Endodermal cell (in vitro differentiated cells): ENCODE measurements around the gene DHODH. TPM values are rescaled to one million over a fixed set of nuclear protein-coding genes. Genes with fewer than 3 reads are reported as not detected.
A peak's percentile ranks its signal among the peaks of the same experiment; 100 is the strongest.
"Not testable (repeated sequence)": the region's sequence is repeated elsewhere in the genome, so short reads cannot be mapped to it uniquely, and the experiment has no call there.

Source experiments
- DNase-seq: peaks from one replicate; pipeline ENCODE4 v3.0.0-alpha.2; 2017
- H3K27ac ChIP-seq: 2 replicates; pipeline ENCODE4 v1.5.1; 2013; ENCODE audit warnings: mild to moderate bottlenecking, low read depth, low read length, moderate library complexity
- H3K27me3 ChIP-seq: 2 replicates; pipeline ENCODE4 v1.6.1; 2013; ENCODE audit warnings: mild to moderate bottlenecking, low read length, moderate library complexity; ENCODE audit not compliant: insufficient read depth, control insufficient read depth, poor library complexity, severe bottlenecking
- H3K36me3 ChIP-seq: 2 replicates; pipeline ENCODE4 v1.7.0; 2013; ENCODE audit warnings: mild to moderate bottlenecking, low read length, moderate library complexity; ENCODE audit not compliant: control insufficient read depth, insufficient read depth
- H3K4me1 ChIP-seq: one replicate; pipeline ENCODE4 v1.7.0; 2013; ENCODE audit warnings: low read length; ENCODE audit not compliant: control insufficient read depth, insufficient read depth
- H3K4me3 ChIP-seq: 2 replicates; pipeline ENCODE4 v1.5.1; 2013; ENCODE audit warnings: mild to moderate bottlenecking, low read length, moderate library complexity
- H3K9ac ChIP-seq: 2 replicates; pipeline ENCODE4 v1.6.1; 2013; ENCODE audit warnings: mild to moderate bottlenecking, low read length, moderate library complexity; ENCODE audit not compliant: poor library complexity, severe bottlenecking; ENCODE audit errors: extremely low read depth
- H3K9me3 ChIP-seq: 2 replicates; pipeline ENCODE4 v1.6.1; 2013; ENCODE audit warnings: mild to moderate bottlenecking, low read length, moderate library complexity; ENCODE audit not compliant: control insufficient read depth
- H3K27ac Mint-ChIP-seq: 2 replicates; pipeline ENCODE4 v1.8.0; 2020; ENCODE audit warnings: mixed read lengths
- H3K27me3 Mint-ChIP-seq: 2 replicates; pipeline ENCODE4 v1.8.0; 2021; ENCODE audit warnings: mild to moderate bottlenecking, mixed read lengths; ENCODE audit not compliant: insufficient read depth
- H3K36me3 Mint-ChIP-seq: 2 replicates; pipeline ENCODE4 v1.8.0; 2020; ENCODE audit warnings: low read depth, mixed read lengths
- H3K4me1 Mint-ChIP-seq: 2 replicates; pipeline ENCODE4 v1.8.0; 2020; ENCODE audit warnings: mixed read lengths
- H3K4me3 Mint-ChIP-seq: 2 replicates; pipeline ENCODE4 v1.8.0; 2020; ENCODE audit warnings: mild to moderate bottlenecking, moderate library complexity, mixed read lengths
- H3K9me3 Mint-ChIP-seq: 2 replicates; pipeline ENCODE4 v1.8.0; 2020; ENCODE audit warnings: mild to moderate bottlenecking, mixed read lengths
- WGBS, 2 experiments: methylation state at CpG; one replicate each; pipeline versions ENCODE4 v1.1.5 to v1.1.7; 2013; ENCODE audit warnings: missing lambda C conversion rate in 2 of 2, mixed read lengths in 1 of 2; ENCODE audit not compliant: insufficient coverage in 1 of 2, insufficient read length in 1 of 2; 5-methylcytosine and 5-hydroxymethylcytosine counted together
- total RNA-seq, 2 donors: library from RNA; stranded (reverse); fragmentation: NEBNext Ultra II Directional in 1 of 2; extraction: Animal tissue kit (Norgen Biotek cat#: 25700) in 1 of 2; gene quantifications; 2 replicates in 1 of 2; 3 replicates in 1 of 2; pipeline ENCODE4 v1.2.1, GENCODE V29; 2021
- TF ChIP-seq, protein P1 (sequence below): fragments of 200-600 bp; sonication (generic); conservative IDR thresholded peaks from 2 replicates; pipeline ENCODE4 v1.5.0; 2021; ENCODE audit warnings: antibody characterized with exemption, mild to moderate bottlenecking

DHODH gene
- total RNA-seq, 2 donors from 2014 or later, result 15.5 to 17.4 TPM

GRCh38 chr16:72002619-72003018, 5.9 kb upstream of the DHODH start:
- DNase-seq, result no peak

DNA sequence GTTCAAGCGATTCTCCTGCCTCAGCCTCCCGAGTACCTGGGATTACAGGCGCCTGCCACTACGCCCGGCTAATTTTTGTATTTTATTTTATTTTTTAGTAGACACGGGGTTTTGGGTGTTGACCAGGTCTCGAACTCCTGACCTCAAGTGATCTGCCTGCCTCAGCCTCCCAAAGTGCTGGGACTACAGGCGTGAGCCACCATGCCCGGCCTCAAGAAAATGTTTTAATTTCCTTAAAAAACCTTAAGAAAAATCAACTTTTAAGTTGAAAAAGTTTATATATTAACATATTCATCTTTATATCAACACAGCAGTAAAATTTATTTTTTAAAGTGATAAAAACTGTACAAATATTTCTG, 500 bp upstream of the DHODH start:
- not testable (repeated sequence) for H3K36me3 Mint-ChIP-seq, H3K27ac Mint-ChIP-seq, H3K27me3 Mint-ChIP-seq, H3K9me3 Mint-ChIP-seq, H3K9me3 ChIP-seq, DNase-seq, H3K9ac ChIP-seq, H3K36me3 ChIP-seq, H3K4me1 ChIP-seq, H3K27me3 ChIP-seq, H3K27ac ChIP-seq
- Mint-ChIP-seq H3K4me1 (peaks cover 10% of the 10 kb centered on the region), H3K4me3 (peak overlapping the region; percentile 88)
- WGBS, 2 experiments, result 92 to 97% methylated on average over 7 to 9 of the region's 9 CpGs
- peak overlapping the region; percentile 96 for H3K4me3 ChIP-seq

More at GRCh38 chr16:72002619-72003018, 5.9 kb upstream of the DHODH start:
- Mint-ChIP-seq H3K4me3 (no peak overlapping the region), H3K9me3 (no peaks in the 10 kb centered on the region), H3K36me3 (no peaks in the 10 kb centered on the region), H3K27me3 (peaks cover 7% of the 10 kb centered on the region), H3K4me1 (peaks cover 7% of the 10 kb centered on the region), H3K27ac (no peak overlapping the region)
- TF ChIP-seq, protein P1, sequence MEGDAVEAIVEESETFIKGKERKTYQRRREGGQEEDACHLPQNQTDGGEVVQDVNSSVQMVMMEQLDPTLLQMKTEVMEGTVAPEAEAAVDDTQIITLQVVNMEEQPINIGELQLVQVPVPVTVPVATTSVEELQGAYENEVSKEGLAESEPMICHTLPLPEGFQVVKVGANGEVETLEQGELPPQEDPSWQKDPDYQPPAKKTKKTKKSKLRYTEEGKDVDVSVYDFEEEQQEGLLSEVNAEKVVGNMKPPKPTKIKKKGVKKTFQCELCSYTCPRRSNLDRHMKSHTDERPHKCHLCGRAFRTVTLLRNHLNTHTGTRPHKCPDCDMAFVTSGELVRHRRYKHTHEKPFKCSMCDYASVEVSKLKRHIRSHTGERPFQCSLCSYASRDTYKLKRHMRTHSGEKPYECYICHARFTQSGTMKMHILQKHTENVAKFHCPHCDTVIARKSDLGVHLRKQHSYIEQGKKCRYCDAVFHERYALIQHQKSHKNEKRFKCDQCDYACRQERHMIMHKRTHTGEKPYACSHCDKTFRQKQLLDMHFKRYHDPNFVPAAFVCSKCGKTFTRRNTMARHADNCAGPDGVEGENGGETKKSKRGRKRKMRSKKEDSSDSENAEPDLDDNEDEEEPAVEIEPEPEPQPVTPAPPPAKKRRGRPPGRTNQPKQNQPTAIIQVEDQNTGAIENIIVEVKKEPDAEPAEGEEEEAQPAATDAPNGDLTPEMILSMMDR, result no peak
- Histone ChIP-seq H3K36me3 (no peaks in the 10 kb centered on the region), H3K4me3 (no peak overlapping the region), H3K27me3 (no peaks in the 10 kb centered on the region), H3K4me1 (no peaks in the 10 kb centered on the region), H3K9ac (no peak overlapping the region), H3K27ac (no peak overlapping the region), H3K9me3 (no peaks in the 10 kb centered on the region)
- WGBS, 2 experiments, result 86 to 95% methylated on average over 1 of the region's 1 CpG

DNA sequence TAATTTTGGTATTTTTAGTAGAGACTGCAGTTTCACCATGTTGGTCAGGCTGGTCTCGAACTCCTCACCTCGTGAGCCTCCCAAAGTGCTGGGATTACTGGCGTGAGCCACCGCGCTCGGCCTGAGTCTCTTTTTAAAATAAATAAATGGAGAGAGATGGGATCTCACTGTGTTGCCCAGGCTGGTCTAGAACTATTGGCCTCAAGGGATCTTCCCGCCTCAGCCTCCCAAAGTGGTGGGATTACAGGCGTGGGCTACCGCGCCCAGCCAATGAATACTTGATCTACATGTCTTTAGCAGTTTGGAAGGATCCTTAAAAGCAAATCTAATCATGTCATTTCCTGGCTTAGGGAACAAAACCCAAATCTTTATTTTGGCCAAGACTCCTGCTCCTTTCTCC, 1.2 kb downstream of the DHODH start:
- 98 to 100% methylated on average over 5 to 10 of the region's 10 CpGs for WGBS, 2 experiments
- Histone ChIP-seq H3K9ac (no peak overlapping the region), H3K36me3 (peaks cover 9% of the 10 kb centered on the region), H3K9me3 (no peaks in the 10 kb centered on the region), H3K4me1 (peaks cover 14% of the 10 kb centered on the region), H3K27ac (no peak overlapping the region), H3K4me3 (no peak overlapping the region), H3K27me3 (no peaks in the 10 kb centered on the region)
- no peaks in the 10 kb centered on the region for H3K9me3 Mint-ChIP-seq
- no peak overlapping the region for H3K27ac Mint-ChIP-seq
- peak overlapping the region; percentile 88 for H3K4me3 Mint-ChIP-seq
- H3K4me1 Mint-ChIP-seq, result peaks cover 21% of the 10 kb centered on the region
- peaks cover 7% of the 10 kb centered on the region for H3K27me3 Mint-ChIP-seq
- DNase-seq, result no peak
- H3K36me3 Mint-ChIP-seq, result peaks cover 6% of the 10 kb centered on the region
- TF ChIP-seq, protein P1, result no peak

DNA sequence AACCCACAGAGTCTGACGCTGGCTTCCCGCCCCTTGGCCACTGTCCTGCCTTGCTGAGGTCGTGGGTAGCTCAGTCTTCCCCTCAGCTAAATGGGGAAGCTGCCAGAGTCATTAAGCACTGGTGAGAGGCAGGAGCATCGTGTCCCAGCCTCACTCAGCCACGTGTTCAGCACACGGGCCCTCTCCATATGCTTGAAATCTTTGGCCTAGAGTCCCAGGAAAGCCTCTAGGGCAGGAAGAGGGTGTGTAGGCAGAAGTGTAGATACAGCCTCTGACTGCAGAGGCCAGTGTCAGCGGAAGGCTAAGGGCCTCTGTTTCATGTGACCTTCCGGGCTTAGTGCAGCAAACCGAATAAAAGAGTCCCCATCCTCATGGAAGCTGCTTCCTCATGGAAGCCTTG, 4.1 kb downstream of the DHODH start:
- H3K4me1 ChIP-seq, result peaks cover 14% of the 10 kb centered on the region
- no peak for DNase-seq
- 93 to 96% methylated on average over 9 of the region's 9 CpGs for WGBS, 2 experiments
- no peak overlapping the region for H3K4me3 ChIP-seq
- H3K27me3 ChIP-seq, result no peaks in the 10 kb centered on the region
- H3K9me3 Mint-ChIP-seq, result no peaks in the 10 kb centered on the region
- peaks cover 17% of the 10 kb centered on the region for H3K4me1 Mint-ChIP-seq
- H3K27ac Mint-ChIP-seq, result no peak overlapping the region
- H3K36me3 ChIP-seq, result peaks cover 26% of the 10 kb centered on the region
- no peaks in the 10 kb centered on the region for H3K9me3 ChIP-seq
- H3K9ac ChIP-seq, result no peak overlapping the region
- no peak overlapping the region for H3K4me3 Mint-ChIP-seq
- peaks cover 28% of the 10 kb centered on the region for H3K36me3 Mint-ChIP-seq
- no peaks in the 10 kb centered on the region for H3K27me3 Mint-ChIP-seq
- TF ChIP-seq, protein P1, result no peak
- H3K27ac ChIP-seq, result no peak overlapping the region
